GM23338 (cell line): ENCODE measurements around the gene MYOT.

Experiments
- CREB1 ChIP-seq: fragments of 250-450 bp; sonication (Bioruptor Pico); IDR thresholded peaks from 2 replicates; pipeline ENCODE4 v1.5.0; 2020; ENCODE audit warnings: low read depth, mild to moderate bottlenecking, moderate library complexity
- EZH2 ChIP-seq: fragments of 200-600 bp; sonication (generic); IDR thresholded peaks from one replicate; pipeline ENCODE4 v1.8.0; 2017; ENCODE audit warnings: antibody characterized with exemption, mild to moderate bottlenecking, low read depth; ENCODE audit not compliant: unreplicated experiment
- EZH2phosphoT487 ChIP-seq: fragments of 200-600 bp; sonication (generic); IDR thresholded peaks from one replicate; pipeline ENCODE4 v1.8.1; 2018; ENCODE audit warnings: antibody characterized with exemption; ENCODE audit not compliant: unreplicated experiment
- JUNB ChIP-seq: IDR thresholded peaks from one replicate; pipeline ENCODE4 v1.6.1; 2016; ENCODE audit warnings: antibody characterized with exemption; ENCODE audit not compliant: unreplicated experiment
- NANOG ChIP-seq: IDR thresholded peaks from 2 replicates; pipeline ENCODE4 v1.6.1; 2016; ENCODE audit warnings: antibody characterized with exemption, borderline replicate concordance
- POLR2AphosphoS5 ChIP-seq: IDR thresholded peaks from 2 replicates; pipeline ENCODE4 v1.6.1; 2016; ENCODE audit warnings: antibody characterized with exemption, low read depth
- STAT1 ChIP-seq: IDR thresholded peaks from one replicate; pipeline ENCODE4 v1.6.1; 2016; ENCODE audit warnings: antibody characterized with exemption; ENCODE audit not compliant: unreplicated experiment
- ZNF114 ChIP-seq: fragments of 250-450 bp; sonication (Bioruptor Pico); IDR thresholded peaks from 2 replicates; pipeline ENCODE4 v1.5.0; 2020; ENCODE audit warnings: mild to moderate bottlenecking, moderate library complexity
- TF ChIP-seq, protein P1 (sequence below): IDR thresholded peaks from one replicate; pipeline ENCODE4 v1.6.1; 2018; ENCODE audit warnings: antibody characterized with exemption; ENCODE audit not compliant: unreplicated experiment
- TF ChIP-seq, protein P2 (sequence below), 2 experiments: fragments of 200-600 bp in 1 of 2; sonication (generic) in 1 of 2; conservative IDR thresholded peaks; 2 replicates each; pipeline versions ENCODE4 v1.5.1 to v1.6.1; 2016 to 2017; ENCODE audit warnings: antibody characterized with exemption in 2 of 2, low read depth in 2 of 2, mild to moderate bottlenecking in 2 of 2, moderate library complexity in 1 of 2
- TF ChIP-seq, protein P3 (sequence below): IDR thresholded peaks from 2 replicates; pipeline ENCODE4 v1.6.1; 2016; ENCODE audit warnings: antibody characterized with exemption

DNA sequence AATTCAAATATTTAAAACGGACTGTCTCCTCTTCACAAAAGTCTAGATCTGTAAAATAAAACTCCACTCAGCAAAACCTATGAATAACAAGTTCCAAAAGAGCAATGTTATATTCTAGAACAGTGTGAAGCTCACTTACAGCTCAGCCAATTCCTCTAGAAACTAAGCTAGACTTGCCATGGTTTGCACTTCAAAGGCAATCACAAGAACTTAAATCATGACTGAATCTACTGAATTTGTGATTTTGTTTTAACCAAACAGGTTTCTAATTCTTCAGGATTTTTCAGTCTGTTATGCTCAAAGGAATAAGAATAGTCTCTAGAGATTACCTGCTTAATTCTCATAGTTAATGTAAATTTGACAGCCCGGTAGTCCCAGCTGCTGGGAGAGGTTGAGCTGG is 20.2 kb downstream of the MYOT start:
- TF ChIP-seq, protein P1, sequence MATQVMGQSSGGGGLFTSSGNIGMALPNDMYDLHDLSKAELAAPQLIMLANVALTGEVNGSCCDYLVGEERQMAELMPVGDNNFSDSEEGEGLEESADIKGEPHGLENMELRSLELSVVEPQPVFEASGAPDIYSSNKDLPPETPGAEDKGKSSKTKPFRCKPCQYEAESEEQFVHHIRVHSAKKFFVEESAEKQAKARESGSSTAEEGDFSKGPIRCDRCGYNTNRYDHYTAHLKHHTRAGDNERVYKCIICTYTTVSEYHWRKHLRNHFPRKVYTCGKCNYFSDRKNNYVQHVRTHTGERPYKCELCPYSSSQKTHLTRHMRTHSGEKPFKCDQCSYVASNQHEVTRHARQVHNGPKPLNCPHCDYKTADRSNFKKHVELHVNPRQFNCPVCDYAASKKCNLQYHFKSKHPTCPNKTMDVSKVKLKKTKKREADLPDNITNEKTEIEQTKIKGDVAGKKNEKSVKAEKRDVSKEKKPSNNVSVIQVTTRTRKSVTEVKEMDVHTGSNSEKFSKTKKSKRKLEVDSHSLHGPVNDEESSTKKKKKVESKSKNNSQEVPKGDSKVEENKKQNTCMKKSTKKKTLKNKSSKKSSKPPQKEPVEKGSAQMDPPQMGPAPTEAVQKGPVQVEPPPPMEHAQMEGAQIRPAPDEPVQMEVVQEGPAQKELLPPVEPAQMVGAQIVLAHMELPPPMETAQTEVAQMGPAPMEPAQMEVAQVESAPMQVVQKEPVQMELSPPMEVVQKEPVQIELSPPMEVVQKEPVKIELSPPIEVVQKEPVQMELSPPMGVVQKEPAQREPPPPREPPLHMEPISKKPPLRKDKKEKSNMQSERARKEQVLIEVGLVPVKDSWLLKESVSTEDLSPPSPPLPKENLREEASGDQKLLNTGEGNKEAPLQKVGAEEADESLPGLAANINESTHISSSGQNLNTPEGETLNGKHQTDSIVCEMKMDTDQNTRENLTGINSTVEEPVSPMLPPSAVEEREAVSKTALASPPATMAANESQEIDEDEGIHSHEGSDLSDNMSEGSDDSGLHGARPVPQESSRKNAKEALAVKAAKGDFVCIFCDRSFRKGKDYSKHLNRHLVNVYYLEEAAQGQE: no peak
- TF ChIP-seq, protein P2, sequence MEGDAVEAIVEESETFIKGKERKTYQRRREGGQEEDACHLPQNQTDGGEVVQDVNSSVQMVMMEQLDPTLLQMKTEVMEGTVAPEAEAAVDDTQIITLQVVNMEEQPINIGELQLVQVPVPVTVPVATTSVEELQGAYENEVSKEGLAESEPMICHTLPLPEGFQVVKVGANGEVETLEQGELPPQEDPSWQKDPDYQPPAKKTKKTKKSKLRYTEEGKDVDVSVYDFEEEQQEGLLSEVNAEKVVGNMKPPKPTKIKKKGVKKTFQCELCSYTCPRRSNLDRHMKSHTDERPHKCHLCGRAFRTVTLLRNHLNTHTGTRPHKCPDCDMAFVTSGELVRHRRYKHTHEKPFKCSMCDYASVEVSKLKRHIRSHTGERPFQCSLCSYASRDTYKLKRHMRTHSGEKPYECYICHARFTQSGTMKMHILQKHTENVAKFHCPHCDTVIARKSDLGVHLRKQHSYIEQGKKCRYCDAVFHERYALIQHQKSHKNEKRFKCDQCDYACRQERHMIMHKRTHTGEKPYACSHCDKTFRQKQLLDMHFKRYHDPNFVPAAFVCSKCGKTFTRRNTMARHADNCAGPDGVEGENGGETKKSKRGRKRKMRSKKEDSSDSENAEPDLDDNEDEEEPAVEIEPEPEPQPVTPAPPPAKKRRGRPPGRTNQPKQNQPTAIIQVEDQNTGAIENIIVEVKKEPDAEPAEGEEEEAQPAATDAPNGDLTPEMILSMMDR (conservative IDR thresholded peaks at IDR 0.05; ENCODE audit: low read depth in 2 of 2): no peak
- TF ChIP-seq EZH2 (no peak), STAT1 (no peak), JUNB (no peak), POLR2AphosphoS5 (no peak), EZH2phosphoT487 (no peak), CREB1 (CRISPR knock-in tag) (no peak), ZNF114 (CRISPR knock-in tag) (no peak), NANOG (no peak)
- TF ChIP-seq, protein P3, sequence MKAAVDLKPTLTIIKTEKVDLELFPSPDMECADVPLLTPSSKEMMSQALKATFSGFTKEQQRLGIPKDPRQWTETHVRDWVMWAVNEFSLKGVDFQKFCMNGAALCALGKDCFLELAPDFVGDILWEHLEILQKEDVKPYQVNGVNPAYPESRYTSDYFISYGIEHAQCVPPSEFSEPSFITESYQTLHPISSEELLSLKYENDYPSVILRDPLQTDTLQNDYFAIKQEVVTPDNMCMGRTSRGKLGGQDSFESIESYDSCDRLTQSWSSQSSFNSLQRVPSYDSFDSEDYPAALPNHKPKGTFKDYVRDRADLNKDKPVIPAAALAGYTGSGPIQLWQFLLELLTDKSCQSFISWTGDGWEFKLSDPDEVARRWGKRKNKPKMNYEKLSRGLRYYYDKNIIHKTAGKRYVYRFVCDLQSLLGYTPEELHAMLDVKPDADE: no peak
